DMS53 treated with DMSO at 0.1 percent for 48 hours (cell line): ENCODE measurements around the gene CACNA1I.
"Not testable (repeated sequence)": the region's sequence is repeated elsewhere in the genome, so short reads cannot be mapped to it uniquely, and the experiment has no call there.

Source experiments
- DNase-seq: peaks from one replicate; lab custom pipeline; 2025; ENCODE audit not compliant: unreplicated experiment; lab: John Stamatoyannopoulos, UW

The CACNA1I gene

DNA sequence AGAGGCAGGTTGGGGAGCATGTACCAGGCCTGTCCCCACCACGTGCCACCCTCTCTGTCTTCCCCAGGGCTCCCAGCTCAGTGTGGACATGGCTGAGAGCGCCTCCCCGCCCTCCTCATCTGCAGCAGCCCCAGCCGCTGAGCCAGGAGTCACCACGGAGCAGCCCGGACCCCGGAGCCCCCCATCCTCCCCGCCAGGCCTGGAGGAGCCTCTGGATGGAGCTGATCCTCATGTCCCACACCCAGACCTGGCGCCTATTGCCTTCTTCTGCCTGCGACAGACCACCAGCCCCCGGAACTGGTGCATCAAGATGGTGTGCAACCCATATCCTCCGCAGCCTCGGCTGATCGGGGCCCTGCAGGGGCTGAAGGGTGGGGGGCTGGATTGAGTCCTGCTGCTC, at the start of gene CACNA1I:
CACNA1I (plus strand) TSS at position 89 of the 400 bp plus-strand sequence; CDS start at position 89, 0 bp downstream.
- DNase-seq: no peak

DNA sequence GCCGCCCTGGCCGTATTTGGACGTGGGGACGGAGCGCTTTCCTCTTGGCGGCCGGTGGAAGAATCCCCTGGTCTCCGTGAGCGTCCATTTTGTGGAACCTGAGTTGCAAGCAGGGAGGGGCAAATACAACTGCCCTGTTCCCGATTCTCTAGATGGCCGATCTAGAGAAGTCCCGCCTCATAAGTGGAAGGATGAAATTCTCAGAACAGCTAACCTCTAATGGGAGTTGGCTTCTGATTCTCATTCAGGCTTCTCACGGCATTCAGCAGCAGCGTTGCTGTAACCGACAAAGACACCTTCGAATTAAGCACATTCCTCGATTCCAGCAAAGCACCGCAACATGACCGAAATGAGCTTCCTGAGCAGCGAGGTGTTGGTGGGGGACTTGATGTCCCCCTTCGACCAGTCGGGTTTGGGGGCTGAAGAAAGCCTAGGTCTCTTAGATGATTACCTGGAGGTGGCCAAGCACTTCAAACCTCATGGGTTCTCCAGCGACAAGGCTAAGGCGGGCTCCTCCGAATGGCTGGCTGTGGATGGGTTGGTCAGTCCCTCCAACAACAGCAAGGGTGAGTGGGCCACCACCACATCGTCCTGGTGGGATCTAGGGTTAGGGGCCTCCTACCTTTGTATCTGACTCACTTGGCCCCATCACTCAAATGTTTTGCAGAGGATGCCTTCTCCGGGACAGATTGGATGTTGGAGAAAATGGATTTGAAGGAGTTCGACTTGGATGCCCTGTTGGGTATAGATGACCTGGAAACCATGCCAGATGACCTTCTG, 49.3 kb upstream of the CACNA1I start:
- not testable (repeated sequence) for DNase-seq

- DNase-seq: not testable (repeated sequence)
Observed at GRCh38 chr22:39522091-39522490, 48.5 kb upstream of the CACNA1I start.

- peak; percentile 63 for DNase-seq
Observed at GRCh38 chr22:39522567-39523300, 47.8 kb upstream of the CACNA1I start.

DNA sequence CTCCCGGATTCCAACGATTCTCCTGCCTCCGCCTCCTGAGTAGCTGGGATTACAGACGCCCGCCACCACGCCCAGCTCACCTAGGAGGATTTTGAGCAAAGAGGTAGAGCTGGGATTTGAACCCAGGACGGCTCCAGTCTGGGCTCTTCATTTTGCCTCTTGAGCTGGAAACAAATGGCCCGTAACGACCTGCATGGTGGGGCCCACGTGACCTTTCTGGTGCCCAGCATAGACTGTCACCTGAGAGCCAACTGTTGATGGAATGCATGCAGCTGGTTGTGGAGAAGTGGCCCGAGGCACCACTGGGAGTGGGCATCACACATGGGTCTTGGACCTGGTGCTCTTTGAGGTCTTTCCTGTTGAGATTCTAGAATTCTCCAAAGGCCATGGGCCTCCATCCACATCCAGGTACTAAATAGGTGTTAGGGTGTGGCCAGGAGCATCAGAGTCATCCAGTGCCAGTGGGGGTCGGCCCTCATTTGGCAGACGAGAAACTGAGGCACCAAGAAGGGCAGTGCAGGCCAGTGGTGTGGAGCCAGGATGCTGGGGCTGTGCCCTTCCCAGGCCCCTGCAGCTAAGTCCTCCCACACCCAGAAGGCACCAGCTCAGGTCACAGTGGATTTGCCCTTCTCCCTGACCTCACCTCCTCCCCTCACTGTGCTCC, 46.3 kb upstream of the CACNA1I start:
- no peak for DNase-seq

DNA sequence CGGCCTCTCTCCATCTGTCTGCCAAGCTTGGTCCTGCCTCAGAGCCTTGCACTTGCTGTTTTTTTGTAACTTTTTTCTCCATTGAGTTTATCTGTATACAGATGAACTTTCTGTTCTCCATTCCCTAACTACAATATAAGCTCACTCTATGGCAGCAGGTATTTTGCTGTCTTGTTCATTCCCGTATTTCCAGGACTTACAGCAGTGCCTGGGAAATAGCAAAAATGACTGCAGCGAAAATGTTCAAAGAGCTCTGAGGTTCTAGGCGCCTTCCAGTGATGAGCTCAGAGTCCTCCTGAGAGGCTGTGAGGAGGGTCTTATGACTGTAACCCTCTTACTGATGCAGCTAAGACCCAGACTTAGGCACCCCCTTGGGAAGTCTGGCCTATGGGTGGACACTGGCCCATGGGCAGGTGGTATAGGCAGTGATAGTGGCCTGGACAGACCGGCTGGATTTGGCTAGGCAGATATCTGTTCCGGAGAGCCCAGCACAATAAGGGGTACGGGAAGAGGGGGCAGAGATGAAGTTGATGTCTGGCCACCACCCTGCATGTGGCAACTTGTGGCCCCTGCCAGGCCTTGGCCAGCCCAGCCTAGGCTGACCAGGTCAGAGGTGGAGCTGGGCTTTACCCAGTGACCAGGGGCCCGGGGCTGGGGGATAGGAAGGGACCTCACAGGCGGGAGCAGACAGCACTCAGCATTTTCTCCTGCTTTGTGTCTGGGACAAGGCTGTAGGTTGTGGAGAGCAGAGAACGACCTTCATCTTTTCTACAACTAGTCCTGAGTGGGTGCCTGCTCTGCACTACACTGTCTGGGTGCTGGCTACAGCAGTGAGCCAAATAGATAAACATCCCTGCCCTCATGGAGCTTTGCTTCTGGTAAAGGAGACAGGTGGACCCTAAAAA, 45.5 kb upstream of the CACNA1I start:
- no peak for DNase-seq

GRCh38 chr22:39525658-39525975, 44.9 kb upstream of the CACNA1I start:
- DNase-seq: no peak

DNA sequence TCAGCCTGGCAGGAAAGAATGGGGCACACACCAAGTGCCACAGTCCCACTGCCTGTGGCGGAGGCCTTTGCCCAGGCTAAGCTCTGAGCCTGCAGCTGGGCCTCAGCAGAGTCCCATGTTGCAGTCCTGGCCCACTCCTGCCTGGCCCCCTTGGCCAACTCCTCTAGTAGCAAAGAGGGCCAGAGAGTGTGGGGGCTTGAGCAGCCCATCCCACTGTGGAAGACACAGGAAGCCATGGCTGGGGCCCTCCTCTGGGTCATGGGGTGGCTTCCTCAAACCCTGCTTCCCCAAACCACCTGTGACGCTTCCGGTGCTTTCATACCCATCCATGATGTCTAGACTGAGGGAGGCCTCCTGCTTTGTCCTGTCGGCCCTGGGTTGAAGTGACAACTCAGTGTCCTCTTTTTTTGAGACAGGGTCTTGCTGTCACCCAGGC, 43.8 kb upstream of the CACNA1I start:
- no peak for DNase-seq

DNA sequence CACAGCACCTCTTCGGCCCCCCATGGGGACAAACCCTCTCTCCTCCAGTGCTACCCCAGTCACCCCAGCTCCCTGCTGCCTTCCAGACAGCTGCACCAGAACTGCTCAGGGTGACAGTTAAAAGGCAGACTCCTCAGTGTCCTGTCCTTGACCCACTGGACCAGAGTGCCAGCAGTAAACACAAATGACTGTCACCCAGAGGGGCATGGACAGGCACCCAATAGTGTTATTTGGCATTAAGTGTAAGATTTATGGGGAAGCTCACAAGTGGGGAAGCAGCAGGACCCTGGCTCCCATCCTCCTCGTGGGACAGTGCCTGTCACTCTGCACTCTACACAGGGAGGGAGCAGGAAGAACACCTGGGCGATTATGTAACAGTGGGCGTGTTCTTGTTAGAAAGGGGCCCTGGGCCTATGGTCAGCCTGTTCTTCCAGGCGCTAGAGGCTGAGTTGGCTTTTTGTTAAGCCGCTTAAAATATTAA, 43.0 kb upstream of the CACNA1I start:
- DNase-seq: peak; percentile 81

GRCh38 chr22:39528080-39528661, 42.4 kb upstream of the CACNA1I start:
- DNase-seq: peak; percentile 56

GRCh38 chr22:39528681-39529486, 41.7 kb upstream of the CACNA1I start:
- DNase-seq: peak; percentile 86

DNA sequence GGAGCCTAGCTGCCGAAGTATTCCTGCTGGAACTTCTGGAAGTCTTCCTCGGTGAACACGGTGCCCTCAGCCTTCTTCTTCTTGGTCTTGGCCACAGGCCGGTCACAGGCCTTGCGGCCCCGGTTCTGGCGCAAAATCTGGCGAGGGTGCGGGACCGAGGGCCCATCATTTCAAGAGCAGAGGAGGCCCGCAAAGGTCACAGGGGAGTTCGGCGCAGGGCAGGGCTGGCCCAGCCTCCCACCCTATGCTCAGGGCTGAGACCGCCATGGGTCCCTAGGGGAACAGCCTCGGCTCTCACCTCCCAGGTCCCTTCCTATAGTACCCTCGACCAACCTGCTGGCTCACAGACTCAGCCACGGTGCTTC, 41.1 kb upstream of the CACNA1I start:
- DNase-seq: no peak

DNA sequence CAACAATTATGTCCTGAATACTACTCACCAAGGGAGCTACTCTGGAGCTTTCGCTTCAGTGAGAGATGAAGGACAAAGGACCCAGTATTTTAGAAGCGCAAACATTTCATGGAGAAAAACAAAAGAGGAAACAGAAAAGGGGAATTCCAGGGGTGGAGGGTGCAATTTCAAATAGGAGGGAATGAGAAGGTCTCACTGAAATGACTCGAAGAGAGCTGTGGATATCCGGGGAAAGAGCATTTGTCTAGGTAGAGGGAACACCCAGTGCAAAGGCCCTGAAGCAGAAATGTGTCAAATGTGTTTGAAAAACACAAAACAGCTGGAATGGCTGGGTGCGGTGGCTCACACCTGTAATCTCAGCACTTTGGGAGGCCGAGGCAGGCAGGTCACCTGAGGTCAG, 40.4 kb upstream of the CACNA1I start:
- DNase-seq: no peak

- DNase-seq: no peak
Observed at GRCh38 chr22:39530692-39531331, 39.7 kb upstream of the CACNA1I start.

GRCh38 chr22:39532215-39533073, 38.1 kb upstream of the CACNA1I start, which contains the start of gene RPS19BP1:
Gene RPS19BP1 (minus strand): TSS chr22:39532748. CDS start chr22:39532738, 10 bp downstream.
- DNase-seq: peak; percentile 96

DNA sequence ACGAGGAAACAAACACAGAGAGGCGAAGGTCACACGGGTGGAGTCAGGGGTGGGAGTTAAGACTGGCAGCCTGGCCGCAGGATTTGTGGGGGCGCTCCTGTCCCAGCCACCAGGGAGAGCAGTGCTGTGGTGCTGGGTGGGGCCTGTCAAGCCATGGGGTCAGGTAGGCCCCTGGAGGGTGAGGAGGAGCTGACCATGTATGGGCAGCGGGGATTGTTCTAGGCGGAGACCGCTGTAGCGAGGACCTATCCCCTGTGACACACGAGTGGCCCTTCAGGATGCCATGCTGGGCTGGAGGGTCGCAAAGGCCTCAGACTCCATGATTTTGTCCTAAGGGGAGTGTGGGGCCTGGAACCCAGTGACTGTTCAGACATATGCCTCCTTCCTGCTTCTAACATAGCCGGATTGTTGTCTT, 36.5 kb upstream of the CACNA1I start:
- DNase-seq: no peak

- peak; percentile 19 for DNase-seq
Observed at GRCh38 chr22:39534591-39535356, 35.8 kb upstream of the CACNA1I start.
